K562 (cell line): ENCODE data around the gene ADGRG1. TPM values are rescaled to one million over a fixed set of nuclear protein-coding genes. Genes with fewer than 3 reads are reported as not detected.
A peak's percentile ranks its signal among the peaks of the same experiment; 100 is the strongest.

Experiments used
- ATAC-seq: fragments of 200-7000 bp; cut with Tn5 transposase; 3 replicates; pipeline ENCODE4 v1.9.1; 2020; ENCODE audit warnings: moderate library complexity
- BruUV-seq: library from RNA; stranded (reverse); fragments of 400-500 nt; replicated peaks from 2 replicates; lab custom pipeline; 2021; lab: Mats Ljungman, UMichigan
- CTCF ChIA-PET: fragments of 300-600 bp; formaldehyde crosslinking; extraction: SDS; loops from one replicate; lab custom pipeline; 2021; ENCODE audit warnings: low intra/inter-chr PET ratio; lab: Yijun Ruan, JAX
- POLR2A ChIA-PET: fragments of 300-600, 350-650 bp; sonication (Branson Sonifier 250); formaldehyde crosslinking; extraction: SDS; loops from one replicate; lab custom pipeline; 2021; ENCODE audit warnings: antibody characterized with exemption, inconsistent platforms; lab: Yijun Ruan, JAX
- DNase-seq, 4 experiments: peaks; one replicate each; pipeline versions ENCODE4 v3.0.0 to v3.0.0-alpha.2; 2011 to 2018; ENCODE audit warnings: low spot score in 3 of 4, mixed read lengths in 3 of 4; ENCODE audit errors: extremely low read depth in 1 of 4
- FAIRE-seq: peaks from 2 replicates; lab custom pipeline; 2011; peaks lifted over from hg19 to GRCh38; lab: Jason Lieb, UNC
- H2AFZ ChIP-seq: 2 replicates; pipeline ENCODE4 v1.6.0; 2011; ENCODE audit warnings: low read depth, low read length, control low read depth, inconsistent platforms
- H3K27ac ChIP-seq: fragments of 200-600 bp; 3 replicates; pipeline ENCODE4 v1.8.0; 2011; ENCODE audit warnings: low read depth, mild to moderate bottlenecking, control low read depth, inconsistent platforms, low read length, moderate library complexity, mixed read lengths; ENCODE audit errors: extremely low read depth
- H3K27me3 ChIP-seq, 2 experiments: fragments of 300-600 bp in 1 of 2; 2 replicates in 1 of 2; 3 replicates in 1 of 2; pipeline versions ENCODE4 v1.6.0 to v1.8.0; 2011; ENCODE audit warnings: inconsistent platforms in 2 of 2, low read length in 2 of 2, mild to moderate bottlenecking in 1 of 2, mixed read lengths in 1 of 2, moderate library complexity in 1 of 2; ENCODE audit not compliant: control insufficient read depth in 2 of 2, insufficient read depth in 2 of 2
- H3K36me3 ChIP-seq: fragments of 300-600 bp; 3 replicates; pipeline ENCODE4 v1.8.0; 2011; ENCODE audit warnings: mild to moderate bottlenecking, low read length, inconsistent platforms; ENCODE audit not compliant: control insufficient read depth, insufficient read depth
- H3K4me1 ChIP-seq, 2 experiments: fragments of 200-600 bp in 1 of 2; replicated peaks in 1 of 2; 2 replicates in 1 of 2; 3 replicates in 1 of 2; pipeline versions ENCODE4 v1.5.1 to v1.8.0; 2011; ENCODE audit warnings: inconsistent platforms in 2 of 2, low read length in 2 of 2, mild to moderate bottlenecking in 1 of 2, mixed read lengths in 1 of 2, moderate library complexity in 1 of 2; ENCODE audit not compliant: control insufficient read depth in 2 of 2, insufficient read depth in 2 of 2
- H3K4me2 ChIP-seq: 2 replicates; pipeline ENCODE4 v1.6.1; 2011; ENCODE audit warnings: low read length, control low read depth, inconsistent platforms, mixed read lengths; ENCODE audit not compliant: insufficient read depth
- H3K4me3 ChIP-seq: fragments of 200-600 bp; sonication (generic), shearing (Covaris generic); 2 replicates; pipeline ENCODE4 v1.5.1; 2016; ENCODE audit warnings: control low read depth, inconsistent platforms
- H3K79me2 ChIP-seq: fragments of 200-600 bp; 3 replicates; pipeline ENCODE4 v1.8.0; 2011; ENCODE audit warnings: low read length, inconsistent platforms; ENCODE audit not compliant: control insufficient read depth, insufficient read depth
- H3K9ac ChIP-seq, 2 experiments: 2 replicates each; pipeline versions ENCODE4 v1.6.0 to v1.6.1; 2011; ENCODE audit warnings: low read depth in 2 of 2, low read length in 2 of 2, control low read depth in 1 of 2, inconsistent platforms in 1 of 2, mild to moderate bottlenecking in 1 of 2, mixed read lengths in 1 of 2; ENCODE audit not compliant: insufficient read depth in 1 of 2
- H3K9me1 ChIP-seq: one replicate; pipeline ENCODE4 v1.6.0; 2011; ENCODE audit warnings: inconsistent platforms, mild to moderate bottlenecking, low read length, moderate library complexity; ENCODE audit not compliant: control insufficient read depth, insufficient read depth
- H3K9me3 ChIP-seq: replicated peaks from 2 replicates; pipeline ENCODE4 v1.5.1; 2011; ENCODE audit warnings: low read depth, low read length, inconsistent platforms; ENCODE audit not compliant: control insufficient read depth, insufficient read depth
- H4K20me1 ChIP-seq: replicated peaks from 2 replicates; pipeline ENCODE4 v1.6.1; 2011; ENCODE audit warnings: low read length, inconsistent platforms, mixed read lengths; ENCODE audit not compliant: control insufficient read depth, insufficient read depth
- BHLHE40 ChIP-seq: IDR thresholded peaks from 2 replicates; pipeline ENCODE4 v1.6.1; 2011; ENCODE audit warnings: low read length, improper control_type of control experiment
- BRCA1 ChIP-seq, 2 experiments: fragments of 450-650 bp in 1 of 2; sonication (generic) in 1 of 2; formaldehyde crosslinking in 1 of 2; IDR thresholded peaks; 2 replicates each; pipeline versions ENCODE4 v1.5.0 to v1.6.1; 2017 to 2020; ENCODE audit warnings: mild to moderate bottlenecking in 1 of 2, missing genetic modification reagents in 1 of 2
- CBX1 ChIP-seq: sonication (generic); IDR thresholded peaks from 2 replicates; pipeline ENCODE4 v1.6.1; 2016; ENCODE audit warnings: antibody characterized with exemption, low read depth, mild to moderate bottlenecking
- MAFF ChIP-seq: IDR thresholded peaks from 2 replicates; pipeline ENCODE4 v1.6.1; 2012; ENCODE audit warnings: low read length, improper control_type of control experiment
- NONO ChIP-seq, 2 experiments: fragments of 200-400 bp in 1 of 2; fragments of 450-650 bp in 1 of 2; formaldehyde crosslinking in 1 of 2; IDR thresholded peaks; 2 replicates each; pipeline ENCODE4 v1.6.1; 2017; ENCODE audit warnings: low read depth in 2 of 2, mild to moderate bottlenecking in 2 of 2, moderate library complexity in 2 of 2, low read length in 1 of 2
- PATZ1 ChIP-seq: fragments of 250-450 bp; sonication (Bioruptor Pico); IDR thresholded peaks from 2 replicates; pipeline ENCODE4 v1.5.0; 2020; ENCODE audit warnings: mild to moderate bottlenecking, borderline replicate concordance
- POLR2AphosphoS2 ChIP-seq: IDR thresholded peaks from 2 replicates; pipeline ENCODE4 v1.6.1; 2012; ENCODE audit warnings: low read length, improper control_type of control experiment
- USF1 ChIP-seq: sonication (generic); formaldehyde crosslinking; IDR thresholded peaks from 2 replicates; pipeline ENCODE4 v1.9.0; 2022; ENCODE audit warnings: mild to moderate bottlenecking, missing genetic modification reagents
- USF2 ChIP-seq: sonication (generic); formaldehyde crosslinking; IDR thresholded peaks from 2 replicates; pipeline ENCODE4 v1.5.0; 2020; ENCODE audit warnings: missing genetic modification reagents
- ZFP30 ChIP-seq: fragments of 250-450 bp; sonication (Bioruptor Pico); IDR thresholded peaks from 2 replicates; pipeline ENCODE4 v1.8.0; 2022; ENCODE audit warnings: moderate library complexity, mild to moderate bottlenecking, inconsistent platforms, borderline replicate concordance
- ZNF121 ChIP-seq: sonication (generic); formaldehyde crosslinking; conservative IDR thresholded peaks from 2 replicates; pipeline ENCODE4 v1.8.0; 2022; ENCODE audit warnings: missing genetic modification reagents
- ZNF449 ChIP-seq: fragments of 250-450 bp; sonication (Bioruptor Pico); IDR thresholded peaks from 2 replicates; pipeline ENCODE4 v1.8.0; 2022; ENCODE audit warnings: moderate library complexity, mild to moderate bottlenecking, inconsistent platforms
- WGBS: fragments of 100-300 bp; shearing (Covaris generic); methylation state at CpG from one replicate; pipeline ENCODE4 v1.1.6; 2016; ENCODE audit warnings: low coverage, mixed read lengths; ENCODE audit not compliant: insufficient coverage; ENCODE audit errors: missing lambda C conversion rate; 5-methylcytosine and 5-hydroxymethylcytosine counted together
- in situ Hi-C: fragments of 300-500 bp; cut with MboI; formaldehyde crosslinking; loops from 4 replicates; pipeline ENCODE4 v1.15.0; 2018; ENCODE audit warnings: inconsistent platforms, mixed read lengths
- intact Hi-C: fragments of 100-400 bp; cut with micrococcal nuclease; formaldehyde crosslinking; loops from 2 replicates; pipeline ENCODE4 v1.14.2; 2022
- polyA plus RNA-seq, 8 experiments: library from polyadenylated mRNA; depleted of rRNA in 4 of 8; stranded (reverse) in 5 of 8; unstranded in 3 of 8; fragments of >200 nt; fragmentation: Nextera tagmentation in 2 of 8; fragmentation: Illumina TruSeq in 1 of 8; extraction: Ambion mirVana in 2 of 8; extraction: Trizol in 1 of 8; gene quantifications; 2 replicates each; pipeline versions ENCODE4 v1.2.1 to v1.2.3, GENCODE V29; 2011 to 2014; ENCODE audit warnings: inconsistent platforms in 1 of 8, missing spikeins in 1 of 8
- total RNA-seq, 7 experiments: library from RNA; depleted of rRNA in 6 of 7; stranded (reverse); fragments of >200 nt in 6 of 7; fragmentation: Illumina TruSeq in 2 of 7; extraction: Trizol in 2 of 7; gene quantifications; 2 replicates each; pipeline versions ENCODE4 v1.2.1 to v1.2.3, GENCODE V29; 2011 to 2021; ENCODE audit warnings: low replicate concordance in 1 of 7

ADGRG1 gene
- total and polyA plus RNA-seq, 9 of the 15 experiments (the other 6 are each of a cell fraction or from before 2014, with no cell fraction given), result 0.04 to 0.31 (median 0.16) TPM; not detected in 6

- CTCF ChIA-PET, result no interaction called here
- no peaks in the 10 kb centered on the region for H3K9me1 ChIP-seq
- no peaks in the 10 kb centered on the region for H3K9me3 ChIP-seq
- in situ Hi-C loops, result no loop called here
- no peaks in the 10 kb centered on the region for H3K79me2 ChIP-seq
- no peak overlapping the region for H3K27ac ChIP-seq
- POLR2A ChIA-PET, result interaction anchor here (0.7 to 1.0 kb wide), 3 partner anchors 8 to 83 kb away, joined by 3 to 6 read pairs (median 3); no protein-coding TSS in a partner anchor
- H2AFZ ChIP-seq, result no peak overlapping the region
- peaks cover 17 to 69% of the 10 kb centered on the region in 2 experiments; a peak in 4 of 5 replicates for H3K27me3 ChIP-seq
- FAIRE-seq, result no peak
- H3K4me1 ChIP-seq, result peaks cover under 1 to 27% of the 10 kb centered on the region in 2 experiments; a peak in 2 of 5 replicates
- peak; percentile 38; the same call in 2 of the 3 replicates for ATAC-seq
- TF ChIP-seq USF2 (CRISPR knock-in tag), result 0 out of 2 replicates have a peak, but pooled peaks have one; percentile 43
- no peak for TF ChIP-seq MAFF
- TF ChIP-seq BRCA1 (IDR thresholded peaks at IDR 0.05), result no peak
- no peak for TF ChIP-seq BRCA1 (CRISPR knock-in tag; IDR thresholded peaks at IDR 0.05)
- TF ChIP-seq NONO (IDR thresholded peaks at IDR 0.05; ENCODE audit: low read depth in 2 of 2, low read length in 1 of 2), result no peak
- no peak for TF ChIP-seq CBX1
- no peak for TF ChIP-seq ZFP30 (CRISPR knock-in tag)
- TF ChIP-seq USF1, result peak; percentile 57
- no peak for TF ChIP-seq POLR2AphosphoS2
- no peak for TF ChIP-seq ZNF121
- 0 out of 2 replicates have a peak, but pooled peaks have one; percentile 29 for TF ChIP-seq BHLHE40
- no peak for TF ChIP-seq ZNF449 (CRISPR knock-in tag)
- TF ChIP-seq PATZ1 (CRISPR knock-in tag), result no peak
- no peaks in the 10 kb centered on the region for H3K36me3 ChIP-seq
- no peak overlapping the region for H3K4me2 ChIP-seq
- DNase-seq, result no peak
- intact Hi-C loops, result no loop called here
- WGBS, result 3% methylated on average over 15 of the region's 16 CpGs
- H4K20me1 ChIP-seq, result 0 out of 2 replicates have a peak, but pooled peaks cover 6% of the 10 kb centered on the region
- 0 out of 4 replicates have a peak overlapping the region, but pooled peaks of 1 of the 2 experiments have one; percentile 40 for H3K9ac ChIP-seq
- no TSS peak for BruUV-seq
- no peak overlapping the region for H3K4me3 ChIP-seq
These were observed 7.1 kb downstream of the ADGRG1 start for GRCh38 chr16:57635266-57636097.
